GM23338 (cell line): ENCODE results near the gene TOMM6. TPM values are rescaled to one million over a fixed set of nuclear protein-coding genes. Genes with fewer than 3 reads are reported as not detected.

ENCODE experiments used
- ATAC-seq: fragments of 200-7000 bp; cut with Tn5 transposase; 3 replicates; pipeline ENCODE4 v1.9.1; 2020
- DNase-seq: peaks from one replicate; pipeline ENCODE4 v3.0.0-alpha.2; 2015; ENCODE audit warnings: low spot score
- H2AFZ ChIP-seq: fragments of 200-600 bp; sonication (generic); 2 replicates; pipeline ENCODE4 v1.8.0; 2016; ENCODE audit warnings: antibody characterized with exemption, mild to moderate bottlenecking, moderate library complexity
- H3F3A ChIP-seq: fragments of 200-600 bp; sonication (generic); replicated peaks from 2 replicates; pipeline ENCODE4 v1.8.0; 2017; ENCODE audit warnings: antibody characterized with exemption, mixed run types, low read depth
- H3K27ac ChIP-seq: fragments of 200-600 bp; sonication (generic); 2 replicates; pipeline ENCODE4 v1.6.1; 2016; ENCODE audit warnings: low read depth
- H3K27me3 ChIP-seq: fragments of 200-600 bp; sonication (generic); 2 replicates; pipeline ENCODE4 v1.8.0; 2016; ENCODE audit warnings: mild to moderate bottlenecking, mixed run types, moderate library complexity; ENCODE audit not compliant: insufficient read depth
- H3K36me3 ChIP-seq: fragments of 200-600 bp; sonication (generic); 2 replicates; pipeline ENCODE4 v1.8.0; 2016; ENCODE audit warnings: mild to moderate bottlenecking; ENCODE audit not compliant: insufficient read depth
- H3K4me1 ChIP-seq: fragments of 200-600 bp; sonication (generic); 2 replicates; pipeline ENCODE4 v1.8.0; 2016; ENCODE audit warnings: mild to moderate bottlenecking, moderate library complexity; ENCODE audit not compliant: insufficient read depth
- H3K4me2 ChIP-seq: fragments of 200-600 bp; sonication (generic); 2 replicates; pipeline ENCODE4 v1.7.1; 2017; ENCODE audit warnings: mixed run types
- H3K4me3 ChIP-seq: fragments of 200-600 bp; sonication (generic); 2 replicates; pipeline ENCODE4 v1.6.1; 2016; ENCODE audit warnings: mixed run types
- H3K79me2 ChIP-seq: fragments of 200-600 bp; sonication (generic); replicated peaks from 2 replicates; pipeline ENCODE4 v1.8.0; 2017; ENCODE audit warnings: mild to moderate bottlenecking; ENCODE audit not compliant: insufficient read depth
- H3K9me2 ChIP-seq: fragments of 200-600 bp; sonication (generic); 2 replicates; pipeline ENCODE4 v1.8.0; 2017; ENCODE audit not compliant: insufficient read depth
- H4K20me1 ChIP-seq: fragments of 200-600 bp; sonication (generic); replicated peaks from 2 replicates; pipeline ENCODE4 v1.8.0; 2017; ENCODE audit warnings: mild to moderate bottlenecking; ENCODE audit not compliant: insufficient read depth
- H3K27ac Mint-ChIP-seq: 2 replicates; pipeline ENCODE4 v1.8.0; 2020; ENCODE audit warnings: inconsistent platforms, mild to moderate bottlenecking, moderate library complexity, mixed read lengths
- H3K27me3 Mint-ChIP-seq: 3 replicates; pipeline ENCODE4 v1.8.0; 2022; ENCODE audit warnings: low read depth, mild to moderate bottlenecking, moderate library complexity, mixed read lengths, inconsistent platforms; ENCODE audit not compliant: insufficient read depth, poor library complexity
- H3K36me3 Mint-ChIP-seq: 3 replicates; pipeline ENCODE4 v1.8.0; 2021; ENCODE audit warnings: low read depth, mild to moderate bottlenecking, inconsistent platforms, moderate library complexity, mixed read lengths
- H3K4me1 Mint-ChIP-seq: 3 replicates; pipeline ENCODE4 v1.8.0; 2020; ENCODE audit warnings: mild to moderate bottlenecking, inconsistent platforms, mixed read lengths
- H3K4me3 Mint-ChIP-seq: 3 replicates; pipeline ENCODE4 v1.8.0; 2021; ENCODE audit warnings: moderate library complexity, mild to moderate bottlenecking, inconsistent platforms, mixed read lengths
- H3K9me3 Mint-ChIP-seq: 3 replicates; pipeline ENCODE4 v1.8.0; 2020; ENCODE audit warnings: moderate library complexity, mild to moderate bottlenecking, inconsistent platforms, mixed read lengths
- EZH2 ChIP-seq: fragments of 200-600 bp; sonication (generic); IDR thresholded peaks from one replicate; pipeline ENCODE4 v1.8.0; 2017; ENCODE audit warnings: antibody characterized with exemption, mild to moderate bottlenecking, low read depth; ENCODE audit not compliant: unreplicated experiment
- EZH2phosphoT487 ChIP-seq: fragments of 200-600 bp; sonication (generic); IDR thresholded peaks from one replicate; pipeline ENCODE4 v1.8.1; 2018; ENCODE audit warnings: antibody characterized with exemption; ENCODE audit not compliant: unreplicated experiment
- NANOG ChIP-seq: IDR thresholded peaks from 2 replicates; pipeline ENCODE4 v1.6.1; 2016; ENCODE audit warnings: antibody characterized with exemption, borderline replicate concordance
- POLR2AphosphoS5 ChIP-seq: IDR thresholded peaks from 2 replicates; pipeline ENCODE4 v1.6.1; 2016; ENCODE audit warnings: antibody characterized with exemption, low read depth
- ZNF114 ChIP-seq: fragments of 250-450 bp; sonication (Bioruptor Pico); IDR thresholded peaks from 2 replicates; pipeline ENCODE4 v1.5.0; 2020; ENCODE audit warnings: mild to moderate bottlenecking, moderate library complexity
- ZNF331 ChIP-seq: fragments of 250-450 bp; sonication (Bioruptor Pico); IDR thresholded peaks from 2 replicates; pipeline ENCODE4 v1.5.0; 2020; ENCODE audit warnings: low read depth, mild to moderate bottlenecking, moderate library complexity
- polyA plus RNA-seq: library from polyadenylated mRNA; unstranded; fragments of >200 nt; fragmentation: Nextera tagmentation; extraction: Ambion mirVana; gene quantifications from 2 replicates; pipeline ENCODE4 v1.2.1, GENCODE V29; 2016
- total RNA-seq: library from RNA; depleted of rRNA; stranded (reverse); fragments of >200 nt; shearing (Covaris generic); gene quantifications from 2 replicates; pipeline ENCODE4 v1.2.3, GENCODE V29; 2014
- TF ChIP-seq, protein P1 (sequence below): IDR thresholded peaks from one replicate; pipeline ENCODE4 v1.6.1; 2018; ENCODE audit warnings: antibody characterized with exemption; ENCODE audit not compliant: unreplicated experiment
- TF ChIP-seq, protein P2 (sequence below), 2 experiments: fragments of 200-600 bp in 1 of 2; sonication (generic) in 1 of 2; conservative IDR thresholded peaks; 2 replicates each; pipeline versions ENCODE4 v1.5.1 to v1.6.1; 2016 to 2017; ENCODE audit warnings: antibody characterized with exemption in 2 of 2, low read depth in 2 of 2, mild to moderate bottlenecking in 2 of 2, moderate library complexity in 1 of 2
- TF ChIP-seq, protein P3 (sequence below): IDR thresholded peaks from 2 replicates; pipeline ENCODE4 v1.6.1; 2016; ENCODE audit warnings: antibody characterized with exemption

Gene TOMM6
- total and polyA plus RNA-seq, 2 experiments from 2014 or later = 195 to 372 TPM

DNA sequence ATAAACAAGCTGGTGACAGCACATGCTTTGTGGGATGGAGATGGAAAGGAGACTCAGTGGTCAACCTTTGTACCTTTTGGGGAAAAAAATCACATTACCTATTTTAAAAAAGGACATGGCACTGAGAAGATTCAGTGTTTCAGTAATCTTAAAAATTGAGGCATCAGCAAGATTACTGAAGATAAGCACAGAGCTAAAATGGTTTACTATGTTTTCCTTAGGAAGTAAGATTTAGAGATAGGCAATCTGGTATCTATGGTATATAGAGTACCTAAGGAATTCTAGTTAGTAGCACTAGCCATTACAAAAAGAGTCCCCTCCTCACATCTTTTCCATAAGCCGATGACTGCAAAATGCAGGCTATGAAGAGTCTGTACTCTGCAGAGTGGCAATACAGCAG, 35.7 kb downstream of the TOMM6 start (continued):
- TF ChIP-seq, protein P1, sequence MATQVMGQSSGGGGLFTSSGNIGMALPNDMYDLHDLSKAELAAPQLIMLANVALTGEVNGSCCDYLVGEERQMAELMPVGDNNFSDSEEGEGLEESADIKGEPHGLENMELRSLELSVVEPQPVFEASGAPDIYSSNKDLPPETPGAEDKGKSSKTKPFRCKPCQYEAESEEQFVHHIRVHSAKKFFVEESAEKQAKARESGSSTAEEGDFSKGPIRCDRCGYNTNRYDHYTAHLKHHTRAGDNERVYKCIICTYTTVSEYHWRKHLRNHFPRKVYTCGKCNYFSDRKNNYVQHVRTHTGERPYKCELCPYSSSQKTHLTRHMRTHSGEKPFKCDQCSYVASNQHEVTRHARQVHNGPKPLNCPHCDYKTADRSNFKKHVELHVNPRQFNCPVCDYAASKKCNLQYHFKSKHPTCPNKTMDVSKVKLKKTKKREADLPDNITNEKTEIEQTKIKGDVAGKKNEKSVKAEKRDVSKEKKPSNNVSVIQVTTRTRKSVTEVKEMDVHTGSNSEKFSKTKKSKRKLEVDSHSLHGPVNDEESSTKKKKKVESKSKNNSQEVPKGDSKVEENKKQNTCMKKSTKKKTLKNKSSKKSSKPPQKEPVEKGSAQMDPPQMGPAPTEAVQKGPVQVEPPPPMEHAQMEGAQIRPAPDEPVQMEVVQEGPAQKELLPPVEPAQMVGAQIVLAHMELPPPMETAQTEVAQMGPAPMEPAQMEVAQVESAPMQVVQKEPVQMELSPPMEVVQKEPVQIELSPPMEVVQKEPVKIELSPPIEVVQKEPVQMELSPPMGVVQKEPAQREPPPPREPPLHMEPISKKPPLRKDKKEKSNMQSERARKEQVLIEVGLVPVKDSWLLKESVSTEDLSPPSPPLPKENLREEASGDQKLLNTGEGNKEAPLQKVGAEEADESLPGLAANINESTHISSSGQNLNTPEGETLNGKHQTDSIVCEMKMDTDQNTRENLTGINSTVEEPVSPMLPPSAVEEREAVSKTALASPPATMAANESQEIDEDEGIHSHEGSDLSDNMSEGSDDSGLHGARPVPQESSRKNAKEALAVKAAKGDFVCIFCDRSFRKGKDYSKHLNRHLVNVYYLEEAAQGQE = no peak
- TF ChIP-seq EZH2phosphoT487 = no peak
- TF ChIP-seq EZH2 = no peak
- TF ChIP-seq ZNF114 = no peak
- TF ChIP-seq, protein P2, sequence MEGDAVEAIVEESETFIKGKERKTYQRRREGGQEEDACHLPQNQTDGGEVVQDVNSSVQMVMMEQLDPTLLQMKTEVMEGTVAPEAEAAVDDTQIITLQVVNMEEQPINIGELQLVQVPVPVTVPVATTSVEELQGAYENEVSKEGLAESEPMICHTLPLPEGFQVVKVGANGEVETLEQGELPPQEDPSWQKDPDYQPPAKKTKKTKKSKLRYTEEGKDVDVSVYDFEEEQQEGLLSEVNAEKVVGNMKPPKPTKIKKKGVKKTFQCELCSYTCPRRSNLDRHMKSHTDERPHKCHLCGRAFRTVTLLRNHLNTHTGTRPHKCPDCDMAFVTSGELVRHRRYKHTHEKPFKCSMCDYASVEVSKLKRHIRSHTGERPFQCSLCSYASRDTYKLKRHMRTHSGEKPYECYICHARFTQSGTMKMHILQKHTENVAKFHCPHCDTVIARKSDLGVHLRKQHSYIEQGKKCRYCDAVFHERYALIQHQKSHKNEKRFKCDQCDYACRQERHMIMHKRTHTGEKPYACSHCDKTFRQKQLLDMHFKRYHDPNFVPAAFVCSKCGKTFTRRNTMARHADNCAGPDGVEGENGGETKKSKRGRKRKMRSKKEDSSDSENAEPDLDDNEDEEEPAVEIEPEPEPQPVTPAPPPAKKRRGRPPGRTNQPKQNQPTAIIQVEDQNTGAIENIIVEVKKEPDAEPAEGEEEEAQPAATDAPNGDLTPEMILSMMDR (conservative IDR thresholded peaks at IDR 0.05; ENCODE audit: low read depth in 2 of 2) = no peak

DNA sequence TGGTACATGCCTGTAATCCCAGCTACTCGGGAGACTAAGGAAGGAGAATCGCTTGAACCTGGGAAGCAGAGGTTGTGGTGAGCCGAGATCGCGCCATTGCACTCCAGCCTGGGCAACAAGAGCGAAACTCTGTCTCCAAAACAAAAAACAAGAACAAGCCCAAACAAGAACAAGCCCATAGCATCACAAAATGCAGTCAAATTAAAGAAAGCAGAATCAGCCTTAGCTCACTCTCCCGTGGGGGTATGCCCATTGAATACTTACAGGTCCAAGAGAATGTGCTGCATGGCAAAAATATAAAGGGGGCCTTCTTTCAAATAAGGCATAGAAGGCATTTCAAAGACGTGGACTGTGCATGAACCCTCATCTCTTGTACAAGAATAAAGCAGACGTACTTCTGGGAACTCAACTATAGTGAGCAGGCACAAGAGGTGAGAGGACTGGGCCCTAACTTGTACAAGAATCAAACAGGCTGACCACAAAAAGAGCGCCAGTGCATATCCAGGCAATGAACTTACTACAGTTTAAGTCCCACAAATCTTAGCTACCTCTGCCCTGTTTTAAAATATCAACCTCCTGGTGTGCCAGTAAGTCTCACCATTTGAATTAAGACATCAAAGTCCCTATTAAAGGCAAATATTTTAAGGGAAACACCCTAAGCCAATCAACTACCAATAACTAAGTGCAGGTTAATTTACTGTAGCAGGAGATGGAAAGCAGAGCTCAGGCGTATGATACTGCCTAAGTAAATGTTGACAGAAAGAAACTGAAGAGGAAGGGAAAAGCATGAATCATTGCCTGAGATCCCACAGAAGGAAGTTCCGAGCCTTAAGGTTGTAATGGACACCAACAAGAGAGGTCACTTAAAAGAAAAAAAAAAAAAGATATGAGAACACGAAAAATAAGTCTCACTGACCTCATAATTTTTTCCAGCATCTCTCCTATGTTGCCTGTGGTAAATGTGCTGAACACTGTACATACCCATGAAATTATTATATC, 37.4 kb downstream of the TOMM6 start:
- Histone ChIP-seq H3K27me3 (no peaks in the 10 kb centered on the region), H3F3A (no peaks in the 10 kb centered on the region), H3K79me2 (no peaks in the 10 kb centered on the region), H3K4me2 (no peak overlapping the region), H3K4me3 (no peak overlapping the region), H3K36me3 (no peaks in the 10 kb centered on the region), H3K4me1 (no peaks in the 10 kb centered on the region), H2AFZ (no peak overlapping the region), H3K27ac (no peak overlapping the region), H4K20me1 (no peaks in the 10 kb centered on the region; the same call in 1 of the 2 replicates), H3K9me2 (no peaks in the 10 kb centered on the region)
- ATAC-seq (no peak), DNase-seq (no peak)
- H3K27me3 Mint-ChIP-seq = no peaks in the 10 kb centered on the region
- H3K9me3 Mint-ChIP-seq = no peaks in the 10 kb centered on the region
- H3K27ac Mint-ChIP-seq = no peak overlapping the region
- no peak overlapping the region for H3K4me3 Mint-ChIP-seq
- TF ChIP-seq EZH2phosphoT487 (no peak), POLR2AphosphoS5 (no peak), NANOG (no peak), ZNF114 (no peak), EZH2 (no peak), ZNF331 (CRISPR knock-in tag) (no peak)
- TF ChIP-seq, protein P3, sequence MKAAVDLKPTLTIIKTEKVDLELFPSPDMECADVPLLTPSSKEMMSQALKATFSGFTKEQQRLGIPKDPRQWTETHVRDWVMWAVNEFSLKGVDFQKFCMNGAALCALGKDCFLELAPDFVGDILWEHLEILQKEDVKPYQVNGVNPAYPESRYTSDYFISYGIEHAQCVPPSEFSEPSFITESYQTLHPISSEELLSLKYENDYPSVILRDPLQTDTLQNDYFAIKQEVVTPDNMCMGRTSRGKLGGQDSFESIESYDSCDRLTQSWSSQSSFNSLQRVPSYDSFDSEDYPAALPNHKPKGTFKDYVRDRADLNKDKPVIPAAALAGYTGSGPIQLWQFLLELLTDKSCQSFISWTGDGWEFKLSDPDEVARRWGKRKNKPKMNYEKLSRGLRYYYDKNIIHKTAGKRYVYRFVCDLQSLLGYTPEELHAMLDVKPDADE = no peak
- no peaks in the 10 kb centered on the region for H3K4me1 Mint-ChIP-seq
- H3K36me3 Mint-ChIP-seq = no peaks in the 10 kb centered on the region
